Subcutaneous preadipocyte (primary cell): ENCODE results near the gene ABCD4. TPM values are rescaled to one million over a fixed set of nuclear protein-coding genes. Genes with fewer than 3 reads are reported as not detected.

Source experiments
- total RNA-seq: library from RNA; depleted of rRNA; stranded (reverse); fragments of >200 nt; gene quantifications from 2 replicates; pipeline ENCODE4 v1.2.3, GENCODE V29; 2012

The ABCD4 gene
- total RNA-seq: 23.7 and 30.5 TPM in 2 replicates

GRCh38 chr14:74302634-74303569 lies at the start of gene ABCD4:
TSS of gene ABCD4 (minus strand) at chr14:74302934. CDS start at chr14:74302912, 22 bp downstream.

GRCh38 chr14:74348241-74348734 lies 45.6 kb upstream of the ABCD4 start, which contains the start of gene VRTN:
TSS of gene VRTN (plus strand) at chr14:74348471. CDS start at chr14:74356784, 8,313 bp downstream.

GRCh38 chr14:74238974-74239847 lies 63.5 kb downstream of the ABCD4 start, which contains the start of gene VSX2:
TSS of gene VSX2 (plus strand) at chr14:74239449. CDS start at chr14:74239562, 113 bp downstream.

Other genes with a start within 250 kb of the ABCD4 start
- 18.0 and 19.7 TPM in 2 replicates for gene ALDH6A1, start 218.5 kb downstream of the ABCD4 start, total RNA-seq
- 5.1 and 8.6 TPM in 2 replicates for gene LIN52, start 218.0 kb downstream of the ABCD4 start, total RNA-seq
- not detected in 2 replicates for gene VSX2, start 63.5 kb downstream of the ABCD4 start, total RNA-seq
- gene VRTN, start 45.5 kb upstream of the ABCD4 start, total RNA-seq: not detected in 2 replicates
- gene SYNDIG1L, start 123.3 kb upstream of the ABCD4 start, total RNA-seq: not detected in 2 replicates
- gene NPC2, start 190.4 kb upstream of the ABCD4 start, total RNA-seq: 86.8 and 159 TPM in 2 replicates
- 19.5 and 19.7 TPM in 2 replicates for gene ISCA2, start 190.8 kb upstream of the ABCD4 start, total RNA-seq